Osteocyte (in vitro differentiated cells): ENCODE results near the gene RRP36. TPM values are rescaled to one million over a fixed set of nuclear protein-coding genes. Genes with fewer than 3 reads are reported as not detected.

Experiments
- DNase-seq: peaks from one replicate; pipeline ENCODE4 v3.0.0; 2021; ENCODE audit warnings: mixed read lengths; ENCODE audit not compliant: unreplicated experiment; ENCODE audit errors: extremely low spot score
- H3K27ac Mint-ChIP-seq: one replicate; pipeline ENCODE4 v1.8.0; 2021; ENCODE audit warnings: mild to moderate bottlenecking, mixed read lengths; ENCODE audit not compliant: unreplicated experiment
- H3K27me3 Mint-ChIP-seq: one replicate; pipeline ENCODE4 v1.8.0; 2021; ENCODE audit warnings: mixed read lengths; ENCODE audit not compliant: unreplicated experiment
- H3K36me3 Mint-ChIP-seq: one replicate; pipeline ENCODE4 v1.8.0; 2021; ENCODE audit warnings: mixed read lengths; ENCODE audit not compliant: unreplicated experiment
- H3K4me1 Mint-ChIP-seq: one replicate; pipeline ENCODE4 v1.8.0; 2021; ENCODE audit warnings: mixed read lengths; ENCODE audit not compliant: unreplicated experiment
- H3K4me3 Mint-ChIP-seq: one replicate; pipeline ENCODE4 v1.8.0; 2021; ENCODE audit warnings: mild to moderate bottlenecking, moderate library complexity, mixed read lengths; ENCODE audit not compliant: unreplicated experiment
- H3K9me3 Mint-ChIP-seq: one replicate; pipeline ENCODE4 v1.8.0; 2021; ENCODE audit warnings: mixed read lengths; ENCODE audit not compliant: unreplicated experiment
- CTCF ChIP-seq: fragments of 200-600 bp; sonication (generic); IDR thresholded peaks from 2 replicates; pipeline ENCODE4 v1.5.0; 2021; ENCODE audit warnings: antibody characterized with exemption, mild to moderate bottlenecking, moderate library complexity
- long read RNA-seq: library from polyadenylated mRNA; unstranded; transcript quantifications from one replicate; pipeline ENCODE4 v2.0.0, GENCODE V29; 2021
- total RNA-seq: library from RNA; stranded (reverse); gene quantifications from 2 replicates; pipeline ENCODE4 v1.2.1, GENCODE V29; 2021

The RRP36 gene
- 58.1 and 66.2 TPM in 2 replicates for total RNA-seq
- long read RNA-seq, partial matches to known transcripts: 0 of 3 reads
- long read RNA-seq, other reads (novel, unspliced or antisense): 2 of 3 reads

GRCh38 chr6:43021270-43022047 is at the start of gene RRP36:
Gene RRP36, plus strand, starts transcription at chr6:43021623. Its CDS starts 32 bp downstream, at chr6:43021655.
- H3K27ac Mint-ChIP-seq: peak within 1 kb of the TSS; percentile 92
- no peaks in the 10 kb centered on the region for H3K9me3 Mint-ChIP-seq
- H3K36me3 Mint-ChIP-seq: peaks cover 39% of the 10 kb centered on the region
- no peaks in the 10 kb centered on the region for H3K27me3 Mint-ChIP-seq
- peaks cover 27% of the 10 kb centered on the region for H3K4me1 Mint-ChIP-seq
- DNase-seq: peak; percentile 89
- no peak for TF ChIP-seq CTCF
- H3K4me3 Mint-ChIP-seq: peak within 1 kb of the TSS; percentile 97

- H3K4me1 Mint-ChIP-seq: peaks cover 4% of the 10 kb centered on the region
- no peak overlapping the region for H3K27ac Mint-ChIP-seq
- no peak for TF ChIP-seq CTCF
- H3K9me3 Mint-ChIP-seq: no peaks in the 10 kb centered on the region
- H3K27me3 Mint-ChIP-seq: no peaks in the 10 kb centered on the region
- DNase-seq: no peak
- H3K4me3 Mint-ChIP-seq: no peak overlapping the region
- peaks cover 12% of the 10 kb centered on the region for H3K36me3 Mint-ChIP-seq
Observed at GRCh38 chr6:42971746-42972327, 49.6 kb upstream of the RRP36 start.

- no peaks in the 10 kb centered on the region for H3K27me3 Mint-ChIP-seq
- no peak overlapping the region for H3K27ac Mint-ChIP-seq
- H3K9me3 Mint-ChIP-seq: no peaks in the 10 kb centered on the region
- H3K36me3 Mint-ChIP-seq: peaks cover 5% of the 10 kb centered on the region
- H3K4me1 Mint-ChIP-seq: peaks cover 18% of the 10 kb centered on the region
- H3K4me3 Mint-ChIP-seq: no peak overlapping the region
- no peak for DNase-seq
- TF ChIP-seq CTCF: no peak
Observed at GRCh38 chr6:42973926-42974325, 47.5 kb upstream of the RRP36 start.

GRCh38 chr6:42974919-42975505 is 46.4 kb upstream of the RRP36 start:
- Mint-ChIP-seq H3K9me3 (no peaks in the 10 kb centered on the region), H3K4me1 (peaks cover 26% of the 10 kb centered on the region), H3K4me3 (no peak overlapping the region), H3K27ac (no peak overlapping the region), H3K27me3 (no peaks in the 10 kb centered on the region), H3K36me3 (peaks cover 5% of the 10 kb centered on the region)
- no peak for TF ChIP-seq CTCF
- no peak for DNase-seq

- Mint-ChIP-seq H3K4me3 (peak overlapping the region; percentile 81), H3K27me3 (no peaks in the 10 kb centered on the region), H3K27ac (peak overlapping the region; percentile 80), H3K36me3 (peaks cover 2% of the 10 kb centered on the region), H3K4me1 (peaks cover 28% of the 10 kb centered on the region), H3K9me3 (no peaks in the 10 kb centered on the region)
- peak; percentile 87 for DNase-seq
- TF ChIP-seq CTCF: no peak
Observed at GRCh38 chr6:42978487-42978838, 43.0 kb upstream of the RRP36 start.
